HFF-Myc (cell line): ENCODE results near the gene CNOT6L.

Experiments used
- DNase-seq: peaks from one replicate; pipeline ENCODE4 v3.0.0-alpha.2; 2011; ENCODE audit warnings: low read depth; ENCODE audit errors: extremely low read depth
- H3K4me3 ChIP-seq: replicated peaks from 2 replicates; pipeline ENCODE4 v1.5.1; 2011; ENCODE audit warnings: low read depth, mild to moderate bottlenecking, control low read depth, low read length
- TF ChIP-seq, protein P1 (sequence below): IDR thresholded peaks from 2 replicates; pipeline ENCODE4 v1.5.1; 2012; ENCODE audit warnings: mild to moderate bottlenecking, low read depth, low read length, control low read depth; ENCODE audit errors: missing control alignments

Gene CNOT6L

DNA sequence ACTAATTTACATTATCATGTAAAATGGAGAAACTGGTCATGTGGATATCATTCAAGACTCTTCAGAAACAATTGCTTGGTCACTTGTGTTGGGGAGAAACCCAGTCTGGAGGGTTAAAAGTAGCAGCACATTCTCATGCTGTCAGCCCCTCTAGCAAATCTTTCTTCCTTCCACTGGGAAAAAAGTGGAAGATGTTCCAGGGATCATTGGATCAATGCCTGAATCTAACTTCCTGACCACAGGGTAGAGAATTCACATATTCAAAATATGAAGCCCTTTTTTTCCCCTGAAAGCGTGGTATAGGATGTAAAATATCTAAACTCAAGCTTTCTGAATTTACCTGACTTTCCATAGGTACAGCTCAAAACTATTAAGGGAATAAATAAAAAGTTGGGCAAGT lies 115.5 kb downstream of the CNOT6L start:
- TF ChIP-seq, protein P1, sequence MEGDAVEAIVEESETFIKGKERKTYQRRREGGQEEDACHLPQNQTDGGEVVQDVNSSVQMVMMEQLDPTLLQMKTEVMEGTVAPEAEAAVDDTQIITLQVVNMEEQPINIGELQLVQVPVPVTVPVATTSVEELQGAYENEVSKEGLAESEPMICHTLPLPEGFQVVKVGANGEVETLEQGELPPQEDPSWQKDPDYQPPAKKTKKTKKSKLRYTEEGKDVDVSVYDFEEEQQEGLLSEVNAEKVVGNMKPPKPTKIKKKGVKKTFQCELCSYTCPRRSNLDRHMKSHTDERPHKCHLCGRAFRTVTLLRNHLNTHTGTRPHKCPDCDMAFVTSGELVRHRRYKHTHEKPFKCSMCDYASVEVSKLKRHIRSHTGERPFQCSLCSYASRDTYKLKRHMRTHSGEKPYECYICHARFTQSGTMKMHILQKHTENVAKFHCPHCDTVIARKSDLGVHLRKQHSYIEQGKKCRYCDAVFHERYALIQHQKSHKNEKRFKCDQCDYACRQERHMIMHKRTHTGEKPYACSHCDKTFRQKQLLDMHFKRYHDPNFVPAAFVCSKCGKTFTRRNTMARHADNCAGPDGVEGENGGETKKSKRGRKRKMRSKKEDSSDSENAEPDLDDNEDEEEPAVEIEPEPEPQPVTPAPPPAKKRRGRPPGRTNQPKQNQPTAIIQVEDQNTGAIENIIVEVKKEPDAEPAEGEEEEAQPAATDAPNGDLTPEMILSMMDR = no peak
- DNase-seq = no peak
- no peak overlapping the region for H3K4me3 ChIP-seq

DNA sequence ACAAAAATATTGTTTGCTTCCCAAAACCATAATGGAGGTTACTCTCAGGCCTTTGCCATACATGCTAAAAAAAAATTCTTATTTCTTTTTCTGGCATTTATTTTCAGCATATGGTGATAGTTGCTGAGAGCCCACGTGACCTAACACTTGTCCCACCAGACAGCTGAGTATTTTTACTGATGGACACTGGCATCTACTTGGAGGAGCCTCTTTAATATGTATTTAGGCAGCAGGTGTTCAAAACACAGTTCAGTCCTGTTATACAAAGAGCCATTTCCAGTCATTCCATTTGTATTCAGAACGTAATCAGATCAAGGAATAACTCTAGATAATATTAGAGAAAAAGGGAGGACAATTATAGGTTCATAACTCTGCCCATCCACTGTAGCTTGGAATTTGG lies 118.0 kb downstream of the CNOT6L start:
- H3K4me3 ChIP-seq = no peak overlapping the region
- no peak for DNase-seq
- TF ChIP-seq, protein P1 = no peak

DNA sequence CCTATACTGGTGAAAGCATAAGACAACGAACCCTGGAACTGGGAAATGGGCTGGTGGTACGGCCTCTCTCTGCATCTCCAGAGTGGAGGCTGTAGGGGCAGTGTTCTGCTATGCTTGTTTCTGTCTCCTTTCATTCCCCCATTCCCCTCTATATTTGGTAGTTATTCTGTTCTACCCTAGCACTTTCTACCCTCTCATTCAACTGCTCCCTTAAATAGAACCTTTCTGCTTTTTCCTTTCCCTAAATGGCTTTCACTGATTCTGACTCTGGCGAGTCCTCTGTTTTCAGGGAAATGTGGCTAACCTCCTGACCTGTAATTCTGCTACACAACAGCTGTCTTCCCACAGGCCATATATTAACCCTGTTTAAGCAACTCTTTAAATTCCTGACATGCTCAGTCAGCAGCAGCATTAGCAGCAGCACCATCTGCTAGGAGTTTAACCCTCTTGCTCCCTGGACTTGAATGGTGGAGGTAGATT lies 119.4 kb downstream of the CNOT6L start:
- H3K4me3 ChIP-seq = no peak overlapping the region
- TF ChIP-seq, protein P1 = no peak
- peak; percentile 91 for DNase-seq

DNA sequence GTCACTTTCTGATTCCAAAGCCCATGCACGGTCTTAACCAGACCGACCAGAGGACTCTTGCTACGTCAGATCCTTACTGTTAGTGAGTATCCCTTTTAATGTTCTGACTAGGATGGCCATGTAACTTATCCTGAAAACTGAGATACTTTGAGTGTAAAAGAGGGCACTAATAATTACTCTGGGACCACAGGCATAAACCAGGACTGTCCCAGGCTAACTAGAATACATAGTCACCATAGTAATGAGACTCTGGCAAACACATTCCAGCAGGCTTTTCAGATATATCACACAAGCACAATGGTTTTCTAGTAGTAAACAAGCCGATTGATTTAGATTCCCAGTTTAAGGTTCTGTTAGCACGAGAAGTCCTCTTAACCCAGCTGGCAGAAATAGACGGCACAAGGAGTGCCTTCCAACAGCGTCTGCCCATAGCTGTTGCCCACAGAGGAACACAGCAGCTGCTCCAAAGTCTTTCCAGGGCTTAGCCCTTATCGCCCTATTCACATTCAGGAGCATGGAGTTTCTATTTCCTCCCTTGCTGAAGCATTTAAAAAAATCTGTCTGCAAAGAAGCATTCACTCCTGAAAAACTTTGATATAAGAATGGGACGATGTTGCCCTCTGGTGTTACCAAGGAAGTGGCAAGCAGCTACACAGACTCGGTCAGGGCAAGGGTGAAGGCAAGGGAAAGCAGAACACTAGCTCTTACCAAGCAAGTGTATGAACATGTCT lies 121.1 kb downstream of the CNOT6L start:
- DNase-seq = peak; percentile 59
- no peak overlapping the region for H3K4me3 ChIP-seq
- TF ChIP-seq, protein P1 = peak; percentile 79

DNA sequence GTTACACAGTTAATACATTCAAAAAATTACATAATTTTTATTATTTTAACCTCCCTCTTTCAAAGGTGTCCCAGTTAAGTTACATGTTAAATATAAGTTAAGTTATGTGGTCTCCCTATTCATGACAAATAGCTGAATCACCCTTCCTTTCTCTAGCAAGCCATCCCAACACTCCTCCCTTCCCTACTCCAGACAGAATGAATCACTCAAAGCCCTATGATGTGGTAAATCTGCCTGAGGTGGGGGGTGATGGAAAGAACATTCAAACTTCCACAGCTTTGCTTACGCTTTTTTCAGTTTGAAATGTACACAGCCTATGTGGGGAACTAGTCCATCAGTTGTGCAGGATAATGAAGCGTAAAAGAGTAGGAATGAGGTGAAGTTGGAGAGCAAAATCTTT lies 123.4 kb downstream of the CNOT6L start:
- no peak overlapping the region for H3K4me3 ChIP-seq
- TF ChIP-seq, protein P1 = no peak
- DNase-seq = peak; percentile 77

DNA sequence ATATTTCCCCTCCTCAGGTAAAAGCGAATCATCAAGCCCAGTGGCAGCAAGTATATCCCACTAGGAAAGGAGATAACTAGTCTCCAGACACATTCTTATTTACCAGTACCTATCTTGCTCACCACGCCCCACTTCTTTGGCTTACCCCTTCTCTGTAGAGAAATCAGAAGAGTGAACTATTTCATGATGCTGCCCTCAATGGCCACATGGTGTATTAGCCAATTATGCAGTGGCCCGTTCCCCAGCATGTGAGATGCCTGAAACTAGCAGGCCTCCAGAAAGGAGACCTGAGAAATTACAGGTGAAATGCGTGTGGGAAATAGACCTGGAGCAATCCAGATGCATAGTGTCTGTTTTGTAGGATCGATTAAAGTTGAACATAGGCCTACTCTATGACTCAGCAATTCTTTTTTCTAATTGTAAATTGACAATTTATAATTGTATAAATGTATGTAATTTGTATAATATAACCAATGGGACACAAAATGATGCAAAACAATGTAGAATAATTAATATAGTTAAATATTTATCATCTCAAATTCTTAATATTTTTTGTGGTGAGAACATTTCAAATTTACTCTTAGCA lies 126.2 kb downstream of the CNOT6L start:
- TF ChIP-seq, protein P1 = no peak
- H3K4me3 ChIP-seq = no peak overlapping the region
- DNase-seq = no peak
